H9 (cell line): Measurements from ENCODE around the gene EPHA3. TPM values are rescaled to one million over a fixed set of nuclear protein-coding genes. Genes with fewer than 3 reads are reported as not detected.

Experiments used
- DNase-seq: peaks from one replicate; pipeline ENCODE4 v3.0.0-alpha.2; 2017
- H2AFZ ChIP-seq: one replicate; pipeline ENCODE4 v1.6.1; 2013; ENCODE audit warnings: mild to moderate bottlenecking, low read length, control low read depth, moderate library complexity
- H2AK5ac ChIP-seq: 2 replicates; pipeline ENCODE4 v1.6.1; 2013; ENCODE audit warnings: low read length, control low read depth, mixed read lengths; ENCODE audit not compliant: insufficient read length
- H2BK120ac ChIP-seq: one replicate; pipeline ENCODE4 v1.6.1; 2013; ENCODE audit warnings: low read depth, mild to moderate bottlenecking, low read length, control low read depth, inconsistent platforms; ENCODE audit not compliant: poor library complexity, severe bottlenecking
- H2BK12ac ChIP-seq: 2 replicates; pipeline ENCODE4 v1.6.1; 2013; ENCODE audit warnings: low read length, control low read depth, mixed read lengths, low read depth; ENCODE audit not compliant: insufficient read length
- H2BK15ac ChIP-seq: 2 replicates; pipeline ENCODE4 v1.6.1; 2013; ENCODE audit warnings: low read depth, low read length, control low read depth
- H2BK20ac ChIP-seq: one replicate; pipeline ENCODE4 v1.6.1; 2013; ENCODE audit warnings: low read depth, mild to moderate bottlenecking, low read length, control low read depth, inconsistent platforms; ENCODE audit not compliant: poor library complexity, severe bottlenecking
- H2BK5ac ChIP-seq: 2 replicates; pipeline ENCODE4 v1.6.1; 2013; ENCODE audit warnings: low read length, control low read depth, mixed read lengths; ENCODE audit not compliant: insufficient read length
- H3K14ac ChIP-seq: 2 replicates; pipeline ENCODE4 v1.6.1; 2013; ENCODE audit warnings: low read length, control low read depth; ENCODE audit not compliant: insufficient read depth
- H3K18ac ChIP-seq: 2 replicates; pipeline ENCODE4 v1.6.1; 2013; ENCODE audit warnings: low read depth, mild to moderate bottlenecking, mixed read lengths, low read length, control low read depth; ENCODE audit not compliant: insufficient read length
- H3K23ac ChIP-seq: 2 replicates; pipeline ENCODE4 v1.6.1; 2013; ENCODE audit warnings: low read length, control low read depth, mixed read lengths, low read depth; ENCODE audit not compliant: insufficient read length
- H3K23me2 ChIP-seq: 2 replicates; pipeline ENCODE4 v1.6.1; 2013; ENCODE audit warnings: low read depth, mild to moderate bottlenecking, mixed read lengths, low read length, control low read depth; ENCODE audit not compliant: insufficient read length, poor library complexity, severe bottlenecking
- H3K27ac ChIP-seq: 2 replicates; pipeline ENCODE4 v1.5.1; 2013; ENCODE audit warnings: low read length, control low read depth, mixed read lengths, low read depth; ENCODE audit not compliant: insufficient read length
- H3K27me3 ChIP-seq: 2 replicates; pipeline ENCODE4 v1.6.1; 2013; ENCODE audit warnings: low read length, control low read depth, inconsistent platforms; ENCODE audit not compliant: insufficient read depth
- H3K4ac ChIP-seq: 2 replicates; pipeline ENCODE4 v1.6.1; 2013; ENCODE audit warnings: low read depth, mild to moderate bottlenecking, control low read depth, inconsistent platforms, low read length, moderate library complexity
- H3K4me1 ChIP-seq: 2 replicates; pipeline ENCODE4 v1.6.1; 2013; ENCODE audit warnings: low read length, control low read depth, inconsistent platforms; ENCODE audit not compliant: insufficient read depth
- H3K4me2 ChIP-seq: 2 replicates; pipeline ENCODE4 v1.6.1; 2013; ENCODE audit warnings: low read length, control low read depth, mixed read lengths; ENCODE audit not compliant: insufficient read length, insufficient read depth
- H3K56ac ChIP-seq: 2 replicates; pipeline ENCODE4 v1.6.1; 2013; ENCODE audit warnings: low read depth, mild to moderate bottlenecking, mixed read lengths, low read length, control low read depth; ENCODE audit not compliant: insufficient read length
- H3K79me1 ChIP-seq: 2 replicates; pipeline ENCODE4 v1.6.1; 2013; ENCODE audit warnings: low read depth, mild to moderate bottlenecking, moderate library complexity, low read length, control low read depth, inconsistent platforms; ENCODE audit not compliant: insufficient read depth, poor library complexity, severe bottlenecking
- H3K79me2 ChIP-seq: 2 replicates; pipeline ENCODE4 v1.6.1; 2013; ENCODE audit warnings: low read length, control low read depth, inconsistent platforms; ENCODE audit not compliant: insufficient read depth
- H3K9ac ChIP-seq: 2 replicates; pipeline ENCODE4 v1.6.1; 2013; ENCODE audit warnings: low read length, control low read depth, mixed read lengths; ENCODE audit not compliant: insufficient read length; ENCODE audit errors: extremely low read depth
- H3K9me3 ChIP-seq: one replicate; pipeline ENCODE4 v1.6.1; 2013; ENCODE audit warnings: low read depth, low read length, inconsistent platforms; ENCODE audit not compliant: control insufficient read depth
- H3T11ph ChIP-seq: one replicate; pipeline ENCODE4 v1.6.1; 2013; ENCODE audit warnings: mild to moderate bottlenecking, low read length, control low read depth, inconsistent platforms
- H4K20me1 ChIP-seq: one replicate; pipeline ENCODE4 v1.6.1; 2013; ENCODE audit not compliant: control insufficient read depth, insufficient read length, insufficient read depth
- H4K5ac ChIP-seq: 2 replicates; pipeline ENCODE4 v1.6.1; 2013; ENCODE audit warnings: low read depth, mild to moderate bottlenecking, mixed read lengths, low read length, control low read depth; ENCODE audit not compliant: insufficient read length
- H4K8ac ChIP-seq: replicated peaks from 2 replicates; pipeline ENCODE4 v1.6.1; 2013; ENCODE audit warnings: low read length, control low read depth, mixed read lengths, low read depth; ENCODE audit not compliant: insufficient read length
- H4K91ac ChIP-seq: 2 replicates; pipeline ENCODE4 v1.6.1; 2013; ENCODE audit warnings: low read depth, mild to moderate bottlenecking, moderate library complexity, mixed read lengths, low read length, control low read depth; ENCODE audit not compliant: insufficient read length
- H3K27ac Mint-ChIP-seq, 3 experiments: 2 replicates in 2 of 3; 3 replicates in 1 of 3; pipeline ENCODE4 v1.8.0; 2020 to 2021; ENCODE audit warnings: mixed read lengths in 3 of 3, mild to moderate bottlenecking in 1 of 3, moderate library complexity in 1 of 3
- H3K27me3 Mint-ChIP-seq: 2 replicates; pipeline ENCODE4 v1.8.0; 2021; ENCODE audit warnings: low read depth, mild to moderate bottlenecking, moderate library complexity, mixed read lengths
- H3K36me3 Mint-ChIP-seq, 3 experiments: 2 replicates in 2 of 3; 3 replicates in 1 of 3; pipeline ENCODE4 v1.8.0; 2020 to 2021; ENCODE audit warnings: low read depth in 3 of 3, mixed read lengths in 3 of 3; ENCODE audit not compliant: insufficient read depth in 1 of 3
- H3K4me1 Mint-ChIP-seq, 2 experiments: 2 replicates each; pipeline ENCODE4 v1.8.0; 2020; ENCODE audit warnings: mixed read lengths in 2 of 2
- H3K4me3 Mint-ChIP-seq, 2 experiments: 2 replicates in 1 of 2; 3 replicates in 1 of 2; pipeline ENCODE4 v1.8.0; 2020 to 2021; ENCODE audit warnings: mild to moderate bottlenecking in 2 of 2, mixed read lengths in 2 of 2, moderate library complexity in 1 of 2
- H3K9me3 Mint-ChIP-seq, 2 experiments: 2 replicates in 1 of 2; 3 replicates in 1 of 2; pipeline ENCODE4 v1.8.0; 2020; ENCODE audit warnings: mild to moderate bottlenecking in 2 of 2, mixed read lengths in 2 of 2, moderate library complexity in 1 of 2
- CTCF ChIP-seq: fragments of 200-600 bp; sonication (generic); conservative IDR thresholded peaks from 3 replicates; pipeline ENCODE4 v1.8.0; 2021; ENCODE audit warnings: antibody characterized with exemption, mild to moderate bottlenecking
- WGBS: extraction: QIAGEN DNeasy Blood & Tissue Kit; methylation state at CpG from one replicate; pipeline ENCODE4 v1.1.7; 2013; ENCODE audit warnings: missing lambda C conversion rate, low lambda C conversion rate, mixed read lengths; ENCODE audit not compliant: insufficient read length; ENCODE audit errors: extremely low coverage; 5-methylcytosine and 5-hydroxymethylcytosine counted together
- total RNA-seq: library from RNA; stranded (reverse); gene quantifications from 2 replicates; pipeline ENCODE4 v1.2.1, GENCODE V29; 2021

Gene EPHA3
- total RNA-seq, 1 experiment from 2014 or later, result 0.66 TPM

- H2BK12ac ChIP-seq, result no peak overlapping the region
These were observed 318.6 kb downstream of the EPHA3 start for GRCh38 chr3:89426060-89426459.

More at GRCh38 chr3:89426060-89426459, 318.6 kb downstream of the EPHA3 start:
- no peak for TF ChIP-seq CTCF
- Histone ChIP-seq H3K56ac (no peak overlapping the region), H3K79me1 (no peaks in the 10 kb centered on the region), H3K23me2 (no peaks in the 10 kb centered on the region), H3K4ac (no peak overlapping the region), H3K27ac (no peak overlapping the region), H3K79me2 (no peaks in the 10 kb centered on the region), H2BK15ac (no peak overlapping the region), H3K23ac (no peak overlapping the region), H2AFZ (no peak overlapping the region), H3K4me2 (no peak overlapping the region), H2BK120ac (no peak overlapping the region), H3K14ac (no peak overlapping the region), H2BK5ac (no peak overlapping the region), H4K20me1 (no peaks in the 10 kb centered on the region), H2AK5ac (no peak overlapping the region), H3K18ac (no peak overlapping the region), H3T11ph (no peak overlapping the region), H4K8ac (no peak overlapping the region), H3K9ac (no peak overlapping the region), H2BK20ac (no peak overlapping the region), H3K27me3 (no peaks in the 10 kb centered on the region), H4K91ac (no peak overlapping the region), H4K5ac (no peak overlapping the region), H3K9me3 (no peaks in the 10 kb centered on the region), H3K4me1 (no peaks in the 10 kb centered on the region)
- Mint-ChIP-seq H3K27ac (no peak overlapping the region), H3K4me3 (no peak overlapping the region), H3K27me3 (no peaks in the 10 kb centered on the region), H3K9me3 (no peaks in the 10 kb centered on the region), H3K36me3 (no peaks in the 10 kb centered on the region), H3K4me1 (no peaks in the 10 kb centered on the region)
- WGBS, result no CpG with 5 or more reads among the region's 5 CpGs
- DNase-seq, result no peak
